Stimulated activated CD4-positive, alpha-beta T cell treated with anti-CD3 and anti-CD28 coated beads, TNF-alpha, amount 100 ng/mL, for 48 hours (primary cell): ENCODE measurements around the gene EHD4.
A peak's percentile ranks its signal among the peaks of the same experiment; 100 is the strongest.

Experiments used
- DNase-seq, 3 donors: peaks; one replicate each; pipeline ENCODE4 v3.0.0-alpha.2; 2020; ENCODE audit warnings: low read depth in 3 of 3

The EHD4 gene

GRCh38 chr15:41957021-41957897 lies 15.1 kb downstream of the EHD4 start:
- no peak for DNase-seq

GRCh38 chr15:41955807-41956525 lies 16.4 kb downstream of the EHD4 start:
- DNase-seq = no peak

DNA sequence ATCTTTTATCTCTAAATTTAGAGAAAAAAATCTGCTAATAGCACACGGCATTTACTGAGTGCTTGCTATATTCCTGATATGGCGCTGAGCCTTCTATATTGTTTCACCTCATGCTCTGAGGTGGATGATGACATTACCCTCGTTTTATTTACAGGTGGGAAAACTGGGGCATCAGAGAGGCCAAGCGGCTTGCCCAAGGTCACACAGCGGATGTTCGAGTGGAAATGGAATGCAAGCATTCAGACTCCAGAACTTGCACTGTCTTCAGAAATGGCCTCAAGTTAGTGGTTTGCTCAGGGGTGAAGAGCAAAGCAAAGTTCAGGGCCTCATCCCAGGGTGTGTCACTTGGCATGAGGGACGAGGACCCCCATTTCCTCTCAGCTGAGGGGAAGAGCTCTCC lies 17.3 kb downstream of the EHD4 start:
- DNase-seq = no peak

DNA sequence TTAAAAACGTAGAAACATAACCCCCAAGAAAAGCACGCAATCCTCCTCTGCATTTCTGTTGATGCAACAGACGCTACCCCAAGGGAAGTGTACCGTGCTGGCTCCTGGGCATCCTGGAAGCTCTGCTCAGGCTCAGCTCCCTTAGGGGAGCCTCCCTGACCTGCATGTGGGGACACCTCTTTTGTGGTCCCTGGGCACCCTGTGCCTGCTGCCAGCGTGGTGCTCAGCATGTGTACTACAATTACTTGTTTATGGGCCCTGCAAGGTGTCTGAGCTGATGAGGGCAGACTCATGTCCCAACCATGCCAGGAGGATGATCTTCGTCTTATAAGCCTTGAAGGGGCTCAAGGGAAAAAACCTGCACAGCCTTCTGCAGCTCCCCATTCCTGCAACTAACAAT lies 18.3 kb downstream of the EHD4 start:
- no peak for DNase-seq

DNA sequence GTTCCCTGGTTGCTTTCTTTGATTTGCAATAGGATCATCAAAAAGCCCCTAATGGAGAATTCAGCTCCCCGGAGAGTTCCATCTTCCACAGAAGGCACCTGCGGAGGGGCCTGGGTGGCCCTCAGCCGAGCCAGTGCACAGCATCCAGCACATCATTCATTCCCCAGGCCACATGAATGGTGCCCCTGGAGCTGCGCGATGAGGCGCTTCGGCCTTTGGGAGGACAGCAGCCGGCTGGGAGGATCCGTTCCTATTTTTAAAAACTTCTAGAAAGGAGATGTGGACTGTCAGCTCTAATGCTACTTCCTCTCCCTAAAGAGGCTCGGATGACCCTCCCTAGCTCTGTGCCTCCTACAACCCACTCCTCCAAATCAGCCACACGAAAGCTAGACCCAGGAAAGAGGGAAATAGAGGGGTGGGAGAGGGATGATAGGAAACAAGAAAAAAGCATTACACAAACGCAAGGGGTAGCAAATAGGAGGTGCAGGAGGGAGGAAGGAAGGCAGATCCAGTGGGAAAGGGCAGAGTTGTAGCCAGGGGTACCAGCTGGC lies 20.3 kb downstream of the EHD4 start:
- DNase-seq = no peak

DNA sequence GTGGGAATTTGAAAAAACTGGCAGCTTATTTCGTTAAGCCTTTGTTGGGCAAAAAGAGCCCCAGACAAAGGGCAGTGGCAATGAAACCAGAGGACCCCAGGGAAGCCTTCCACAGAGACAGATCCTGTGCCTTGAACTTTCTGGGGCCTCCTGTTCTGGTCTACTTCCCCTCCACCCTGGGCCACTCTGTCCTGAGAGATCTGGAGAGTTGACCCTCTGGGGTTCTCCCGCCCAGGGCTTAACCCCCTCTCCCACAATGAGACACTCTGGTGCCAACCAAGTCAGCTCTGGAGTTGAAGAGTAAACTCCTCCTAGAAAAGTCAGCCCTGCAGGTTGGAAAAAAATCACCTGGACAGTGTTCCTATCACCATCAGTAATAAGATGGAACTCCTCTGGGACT lies 20.8 kb downstream of the EHD4 start:
- no peak for DNase-seq

DNA sequence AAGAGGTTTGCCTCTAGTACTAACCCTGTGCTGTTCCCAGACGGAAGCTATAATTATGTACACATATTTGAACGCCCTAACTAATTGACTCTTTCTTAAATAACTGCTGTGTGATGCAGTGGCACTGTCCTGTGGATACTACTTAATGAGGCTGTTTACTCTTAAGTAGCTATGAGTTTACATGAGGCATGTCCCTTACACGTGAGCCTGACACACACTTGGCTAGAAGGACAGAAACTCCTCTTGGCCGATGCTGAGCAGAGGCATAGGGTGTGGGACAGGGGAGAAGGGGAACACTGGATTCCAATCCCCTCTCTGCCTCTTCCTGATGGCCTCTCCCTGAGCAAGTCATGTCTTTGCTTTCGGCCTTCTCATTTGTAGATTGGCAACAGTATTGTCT lies 21.9 kb downstream of the EHD4 start:
- no peak for DNase-seq

DNA sequence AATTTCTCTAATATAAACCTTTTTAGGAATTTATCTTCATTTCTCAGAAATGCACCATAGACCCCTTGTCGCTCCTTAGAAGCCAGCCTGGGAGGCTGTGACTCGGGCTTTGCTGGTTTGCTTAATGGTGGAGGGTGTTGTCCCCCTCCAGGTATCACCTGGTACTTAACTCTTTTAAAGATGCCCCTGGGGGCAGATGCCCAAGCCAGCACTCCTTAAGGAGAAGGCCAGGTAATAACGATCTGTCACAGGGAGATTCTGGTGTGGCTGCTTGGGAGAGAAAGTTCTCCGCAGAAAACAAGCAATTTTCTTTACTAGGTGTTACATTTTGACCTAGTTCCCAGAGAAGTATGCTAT lies 22.3 kb downstream of the EHD4 start:
- DNase-seq = no peak

GRCh38 chr15:41949401-41950126 lies 22.8 kb downstream of the EHD4 start:
- no peak for DNase-seq

DNA sequence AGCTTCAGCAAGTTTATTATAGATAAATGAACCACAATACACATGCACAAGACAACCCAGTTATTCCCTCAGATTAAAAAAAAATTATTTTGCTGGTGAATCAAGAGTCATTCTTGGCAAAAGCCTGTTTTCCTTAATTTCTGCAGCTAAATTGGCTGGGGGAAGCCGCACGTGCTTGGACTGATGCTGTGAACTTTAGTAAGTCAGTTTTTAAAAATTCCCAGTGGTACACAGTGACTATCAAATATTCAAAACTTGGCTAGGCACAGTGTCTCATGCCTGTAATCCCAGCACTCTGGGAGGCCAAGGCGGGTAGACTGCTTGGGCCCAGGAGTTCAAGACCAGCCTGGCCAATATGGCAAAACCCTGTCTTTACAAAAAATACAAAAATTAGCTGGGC lies 23.9 kb downstream of the EHD4 start:
- no peak for DNase-seq

GRCh38 chr15:41946970-41947369 lies 25.4 kb downstream of the EHD4 start:
- DNase-seq = no peak

GRCh38 chr15:41945731-41946130 lies 26.6 kb downstream of the EHD4 start:
- DNase-seq = no peak

GRCh38 chr15:41945221-41945620 lies 27.1 kb downstream of the EHD4 start:
- DNase-seq = no peak

- DNase-seq = no peak
Measured at GRCh38 chr15:41944313-41944940, 27.9 kb downstream of the EHD4 start.

DNA sequence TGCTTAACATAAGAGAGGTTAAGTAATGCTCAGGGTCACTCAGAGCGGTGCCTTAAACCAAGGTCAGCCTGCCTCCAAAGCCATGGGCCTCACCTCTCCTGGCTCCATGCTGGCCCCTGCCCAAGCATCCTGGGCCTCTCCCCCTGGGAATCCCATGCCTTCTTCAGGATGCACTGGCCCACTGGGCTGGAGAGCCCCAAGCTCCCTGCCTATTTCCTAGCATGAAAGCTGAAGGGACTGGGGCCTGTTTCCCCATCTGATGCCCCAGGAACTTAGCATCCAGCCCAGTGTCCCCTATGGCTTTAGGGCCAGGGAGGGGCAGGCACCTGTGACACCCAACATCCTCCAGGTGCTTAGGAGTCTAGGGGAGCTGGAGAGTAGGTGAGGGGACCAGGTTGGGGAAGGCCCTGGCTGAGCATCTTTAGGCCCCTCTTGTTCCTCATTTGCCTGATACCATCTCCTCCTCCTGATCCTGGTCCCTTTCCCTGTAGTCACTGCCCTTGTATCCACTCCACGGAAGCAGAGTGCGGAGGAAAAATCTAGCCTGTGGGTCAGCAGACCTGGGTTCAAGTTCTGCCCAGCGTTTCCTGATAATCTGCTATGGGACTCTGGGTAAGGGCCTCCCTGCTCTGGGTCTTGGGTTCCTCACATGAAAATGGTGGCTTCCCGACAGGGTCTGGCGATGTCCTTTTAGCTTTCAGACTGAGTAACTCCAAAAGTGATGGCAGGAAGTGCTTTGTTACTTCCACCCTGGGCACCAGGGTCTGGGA lies 28.6 kb downstream of the EHD4 start:
- no peak for DNase-seq

GRCh38 chr15:41942886-41943285 lies 29.5 kb downstream of the EHD4 start:
- no peak for DNase-seq

DNA sequence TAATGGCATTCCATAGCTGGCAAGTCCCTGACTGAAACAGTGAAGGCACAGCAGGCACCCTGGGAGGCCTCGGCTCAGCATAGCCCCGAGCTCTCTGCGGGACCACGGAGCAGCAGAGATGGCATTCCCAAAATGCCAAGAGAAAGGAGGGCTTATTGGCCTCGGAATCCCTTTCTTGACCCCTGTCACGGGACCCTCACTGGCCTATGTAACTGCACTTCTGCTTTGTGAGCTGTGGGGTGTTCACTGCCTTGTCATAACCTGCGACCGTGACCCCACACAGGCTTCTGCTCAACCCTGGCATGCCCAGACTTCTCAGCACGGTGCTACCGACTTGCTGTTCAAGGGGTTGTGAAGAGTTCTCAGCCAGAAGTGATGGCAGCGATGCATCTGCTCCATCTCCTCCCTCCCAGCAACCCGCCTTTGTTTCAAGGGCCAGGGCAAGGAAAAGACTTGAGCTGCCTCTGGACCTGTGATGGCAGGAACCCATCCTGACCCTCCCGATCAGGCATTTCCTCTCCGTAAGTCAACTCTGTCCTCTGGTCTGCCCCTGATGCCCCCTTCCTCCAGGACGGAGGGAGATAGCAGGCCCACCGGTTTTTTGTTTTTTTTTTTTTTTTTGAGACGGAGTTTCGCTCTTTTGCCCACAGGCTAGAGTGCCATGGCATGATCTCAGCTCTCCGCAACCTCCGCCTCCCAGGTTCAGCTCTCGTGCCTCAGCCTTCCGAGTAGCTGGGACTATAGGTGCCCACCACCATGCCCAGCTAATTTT lies 30.5 kb downstream of the EHD4 start:
- no peak for DNase-seq

GRCh38 chr15:41940441-41940857 lies 31.9 kb downstream of the EHD4 start:
- DNase-seq = peak; percentile 19 to 50 (median 44)

DNA sequence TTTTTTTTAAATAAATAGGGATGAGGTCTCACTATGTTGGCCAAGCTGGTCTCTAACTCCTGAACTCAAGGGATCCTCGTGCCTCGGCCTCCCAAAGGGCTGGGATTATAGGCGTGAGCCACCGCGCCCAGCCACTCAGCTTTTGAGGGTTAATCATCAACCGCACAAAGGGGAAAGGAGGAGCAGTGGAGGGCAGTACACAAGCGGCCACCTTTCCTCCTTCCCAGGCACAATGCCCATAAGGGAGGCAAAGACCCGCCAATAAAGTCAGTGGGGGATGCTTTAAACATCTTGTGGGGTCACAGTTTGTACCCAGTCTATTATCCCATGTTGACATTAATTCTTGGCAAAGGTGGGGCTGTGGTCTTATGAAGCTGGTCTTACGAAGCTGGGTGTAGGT lies 32.4 kb downstream of the EHD4 start:
- no peak for DNase-seq

DNA sequence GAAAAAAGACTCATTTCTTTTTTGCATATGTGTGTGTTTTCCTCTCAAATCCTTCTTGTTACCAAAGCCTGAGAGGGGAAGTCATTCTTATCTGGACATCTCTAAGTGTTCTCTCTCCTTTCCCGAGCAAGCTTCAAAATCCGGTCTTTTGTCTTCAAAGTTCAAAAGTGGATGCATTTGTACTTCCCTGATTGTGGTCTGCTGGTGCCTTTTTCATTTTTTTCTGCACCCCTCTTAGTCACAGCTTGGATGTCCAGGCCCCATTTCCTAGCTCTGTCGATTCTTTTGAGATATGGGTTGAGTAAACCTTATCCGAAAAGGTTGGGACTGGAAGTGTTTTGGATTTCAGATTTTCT lies 34.8 kb downstream of the EHD4 start:
- DNase-seq = no peak
